ENCODE data around the gene ARFGEF3.
"Not testable (repeated sequence)": the region's sequence is repeated elsewhere in the genome, so short reads cannot be mapped to it uniquely, and the experiment has no call there.

ARFGEF3 gene

GRCh38 chr6:138277835-138278234 lies 116.1 kb downstream of the ARFGEF3 start:
- TF ChIP-seq CTCF (conservative IDR thresholded peaks at IDR 0.05), result no peak
- no peak for TF ChIP-seq ZFX (IDR thresholded peaks at IDR 0.05)
- H3K27ac ChIP-seq, result no peak overlapping the region

- TF ChIP-seq CTCF (conservative IDR thresholded peaks at IDR 0.05) (no peak), ZFX (IDR thresholded peaks at IDR 0.05) (no peak)
- H3K27ac ChIP-seq, result no peak overlapping the region
Observed at GRCh38 chr6:138278326-138278725, 116.6 kb downstream of the ARFGEF3 start.

GRCh38 chr6:138285800-138286199 lies 124.1 kb downstream of the ARFGEF3 start:
- TF ChIP-seq CTCF (conservative IDR thresholded peaks at IDR 0.05), result peak; percentile 22
- TF ChIP-seq ZFX (IDR thresholded peaks at IDR 0.05), result no peak
- H3K27ac ChIP-seq, result no peak overlapping the region

- TF ChIP-seq CTCF (conservative IDR thresholded peaks at IDR 0.05) (no peak), ZFX (IDR thresholded peaks at IDR 0.05) (no peak)
- peak overlapping the region; percentile 7; the same call in 1 of the 2 replicates for H3K27ac ChIP-seq
Observed at GRCh38 chr6:138286698-138287097, 125.0 kb downstream of the ARFGEF3 start.

- H3K27ac ChIP-seq, result peak overlapping the region; percentile 7; the same call in 1 of the 2 replicates
- TF ChIP-seq ZFX (IDR thresholded peaks at IDR 0.05) (no peak), CTCF (conservative IDR thresholded peaks at IDR 0.05) (peak; percentile 88)
Observed at GRCh38 chr6:138287144-138287955, 125.6 kb downstream of the ARFGEF3 start.

- not testable (repeated sequence) for H3K27ac ChIP-seq
Observed at GRCh38 chr6:138288428-138289085, 126.8 kb downstream of the ARFGEF3 start.

- no peak overlapping the region for H3K27ac ChIP-seq
- TF ChIP-seq ZFX (IDR thresholded peaks at IDR 0.05) (no peak), CTCF (conservative IDR thresholded peaks at IDR 0.05) (peak; percentile 20; the same call in 1 of the 2 replicates)
Observed at GRCh38 chr6:138289739-138290138, 128.0 kb downstream of the ARFGEF3 start.

Data from C4-2B (cell line).